Gastrocnemius medialis (tissue), 4 donors: ENCODE data around the gene REEP1. TPM values are rescaled to one million over a fixed set of nuclear protein-coding genes. Genes with fewer than 3 reads are reported as not detected.
"Not testable (repeated sequence)": the region's sequence is repeated elsewhere in the genome, so short reads cannot be mapped to it uniquely, and the experiment has no call there.

Experiments used
- ATAC-seq, 2 donors: fragments of 150-250 bp; one replicate each; pipeline ENCODE4 v1.9.1; 2016
- DNase-seq, 2 donors: peaks; one replicate each; pipeline ENCODE4 v3.0.0-alpha.2; 2019
- H3K27ac ChIP-seq, 4 donors: fragments of 200-600 bp; sonication (generic); 1 replicate in 1 of 4; 2 replicates in 3 of 4; pipeline ENCODE4 v1.5.1; 2016 to 2018; ENCODE audit warnings: mild to moderate bottlenecking in 2 of 4, moderate library complexity in 1 of 4
- H3K27me3 ChIP-seq, 3 donors: fragments of 200-600 bp; sonication (generic) in 2 of 3; 1 replicate in 1 of 3; 2 replicates in 2 of 3; pipeline versions ENCODE4 v1.5.1 to v1.6.0; 2016 to 2019; ENCODE audit warnings: mild to moderate bottlenecking in 1 of 3, moderate library complexity in 1 of 3
- H3K36me3 ChIP-seq, 2 donors: fragments of 200-600 bp; sonication (generic) in 1 of 2; one replicate each; pipeline ENCODE4 v1.5.1; 2017 to 2018
- H3K4me1 ChIP-seq, 2 donors: fragments of 200-600 bp; sonication (generic) in 1 of 2; one replicate each; pipeline ENCODE4 v1.5.1; 2016 to 2017; ENCODE audit warnings: mild to moderate bottlenecking in 2 of 2
- H3K4me3 ChIP-seq, 4 donors: fragments of 200-600 bp; sonication (generic) in 3 of 4; 1 replicate in 1 of 4; 2 replicates in 3 of 4; pipeline ENCODE4 v1.5.1; 2016 to 2019; ENCODE audit warnings: mild to moderate bottlenecking in 2 of 4
- H3K9me3 ChIP-seq, 3 donors: fragments of 200-600 bp; sonication (generic) in 2 of 3; 1 replicate in 1 of 3; 2 replicates in 2 of 3; pipeline ENCODE4 v1.5.1; 2016 to 2019
- POLR2A ChIP-seq, 2 donors: fragments of 450-650 bp; IDR thresholded peaks; one replicate each; pipeline ENCODE4 v1.6.1; 2017; ENCODE audit warnings: antibody characterized with exemption in 2 of 2, mild to moderate bottlenecking in 2 of 2, moderate library complexity in 2 of 2
- in situ Hi-C, 4 donors: fragments of 200-750 bp; cut with MboI; loops; one replicate each; pipeline versions ENCODE4 v1.15.0 to v1.8.0; 2017; ENCODE audit warnings: low sequenced_read_pairs in 4 of 4
- intact Hi-C: fragments of 100-400 bp; cut with DNase I; formaldehyde crosslinking; loops from one replicate; pipeline ENCODE4 v1.15.1; 2023; ENCODE audit warnings: low total_unique reads
- total RNA-seq, 4 donors: library from RNA; depleted of rRNA; stranded (reverse); fragments of >200 nt; gene quantifications; one replicate each; pipeline versions ENCODE4 v1.1.0 to v1.2.3, GENCODE V29; 2016
- TF ChIP-seq, protein P1 (sequence below), 5 experiments: fragments of 450-650 bp in 3 of 5; fragments of 200-600 bp in 2 of 5; sonication (generic) in 2 of 5; IDR thresholded peaks in 4 of 5; conservative IDR thresholded peaks in 1 of 5; 1 replicate in 4 of 5; 2 replicates in 1 of 5; pipeline ENCODE4 v1.5.1; 2016 to 2019; ENCODE audit warnings: antibody characterized with exemption in 5 of 5, mild to moderate bottlenecking in 3 of 5, moderate library complexity in 3 of 5

REEP1 gene
- total RNA-seq, 4 donors from 2014 or later, result 4.2 to 16.0 (median 6.3) TPM

DNA sequence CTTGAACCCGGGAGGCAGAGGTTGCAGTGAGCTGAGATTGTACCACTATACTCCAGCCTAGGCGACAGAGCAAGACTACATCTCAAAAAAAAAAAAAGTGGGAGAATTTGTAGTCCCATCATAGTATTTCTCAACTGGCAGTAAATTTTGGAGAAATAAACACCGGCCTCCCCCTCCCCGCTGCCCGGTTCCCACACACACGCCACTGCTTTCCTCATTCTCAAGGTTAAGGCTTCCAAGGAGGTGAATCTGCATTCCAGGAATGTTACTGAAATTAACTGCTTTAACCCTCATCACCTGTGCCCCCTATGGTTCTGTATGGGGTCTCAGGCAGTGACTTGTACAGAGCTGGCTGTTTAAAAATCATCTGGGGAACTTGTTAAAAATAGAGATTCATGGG, 88.2 kb downstream of the REEP1 start:
- in situ Hi-C loops, result no loop called here
- H3K4me1 ChIP-seq, result peaks cover under 1 to 12% of the 10 kb centered on the region in 2 donors

DNA sequence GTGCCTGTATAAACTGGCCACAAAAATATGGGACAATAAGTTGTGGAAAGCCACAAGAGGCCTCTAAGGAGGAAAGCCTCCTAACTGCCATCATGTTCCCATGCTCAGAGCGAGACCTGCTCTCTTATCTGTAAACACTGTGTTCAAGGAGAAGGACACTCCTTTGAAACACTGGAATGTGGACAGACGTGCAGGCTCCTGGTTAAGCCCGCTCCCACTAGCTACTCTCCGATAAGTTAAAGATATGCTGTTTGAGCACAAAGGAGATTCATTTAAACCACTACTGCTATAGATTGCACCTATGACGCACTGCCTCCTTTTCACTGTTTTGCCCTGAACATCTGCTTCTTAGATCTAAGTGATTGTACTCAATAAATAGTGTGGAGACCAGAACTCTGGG, 92.2 kb downstream of the REEP1 start:
- H3K27me3 ChIP-seq, H3K27ac ChIP-seq, ATAC-seq, H3K4me3 ChIP-seq, DNase-seq, intact Hi-C loops, H3K9me3 ChIP-seq, in situ Hi-C loops, H3K36me3 ChIP-seq: not testable (repeated sequence)
- peaks cover 0 to 11% of the 10 kb centered on the region in 2 donors for H3K4me1 ChIP-seq

More for the DNA sequence above, 88.2 kb downstream of the REEP1 start:
- ATAC-seq, result no peak
- no peak for DNase-seq
- H3K27ac ChIP-seq, result peak overlapping the region in 1 of 4 donors; percentile 17
- no peak overlapping the region for H3K4me3 ChIP-seq
- H3K27me3 ChIP-seq, result no peaks in the 10 kb centered on the region
- no peaks in the 10 kb centered on the region for H3K36me3 ChIP-seq
- intact Hi-C loops, result no loop called here
- no peaks in the 10 kb centered on the region for H3K9me3 ChIP-seq
- TF ChIP-seq, protein P1, sequence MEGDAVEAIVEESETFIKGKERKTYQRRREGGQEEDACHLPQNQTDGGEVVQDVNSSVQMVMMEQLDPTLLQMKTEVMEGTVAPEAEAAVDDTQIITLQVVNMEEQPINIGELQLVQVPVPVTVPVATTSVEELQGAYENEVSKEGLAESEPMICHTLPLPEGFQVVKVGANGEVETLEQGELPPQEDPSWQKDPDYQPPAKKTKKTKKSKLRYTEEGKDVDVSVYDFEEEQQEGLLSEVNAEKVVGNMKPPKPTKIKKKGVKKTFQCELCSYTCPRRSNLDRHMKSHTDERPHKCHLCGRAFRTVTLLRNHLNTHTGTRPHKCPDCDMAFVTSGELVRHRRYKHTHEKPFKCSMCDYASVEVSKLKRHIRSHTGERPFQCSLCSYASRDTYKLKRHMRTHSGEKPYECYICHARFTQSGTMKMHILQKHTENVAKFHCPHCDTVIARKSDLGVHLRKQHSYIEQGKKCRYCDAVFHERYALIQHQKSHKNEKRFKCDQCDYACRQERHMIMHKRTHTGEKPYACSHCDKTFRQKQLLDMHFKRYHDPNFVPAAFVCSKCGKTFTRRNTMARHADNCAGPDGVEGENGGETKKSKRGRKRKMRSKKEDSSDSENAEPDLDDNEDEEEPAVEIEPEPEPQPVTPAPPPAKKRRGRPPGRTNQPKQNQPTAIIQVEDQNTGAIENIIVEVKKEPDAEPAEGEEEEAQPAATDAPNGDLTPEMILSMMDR (IDR thresholded peaks at IDR 0.05 in 4 of 5, conservative IDR thresholded peaks at IDR 0.05 in 1 of 5), result no peak
- no peak for TF ChIP-seq POLR2A (IDR thresholded peaks at IDR 0.05)

DNA sequence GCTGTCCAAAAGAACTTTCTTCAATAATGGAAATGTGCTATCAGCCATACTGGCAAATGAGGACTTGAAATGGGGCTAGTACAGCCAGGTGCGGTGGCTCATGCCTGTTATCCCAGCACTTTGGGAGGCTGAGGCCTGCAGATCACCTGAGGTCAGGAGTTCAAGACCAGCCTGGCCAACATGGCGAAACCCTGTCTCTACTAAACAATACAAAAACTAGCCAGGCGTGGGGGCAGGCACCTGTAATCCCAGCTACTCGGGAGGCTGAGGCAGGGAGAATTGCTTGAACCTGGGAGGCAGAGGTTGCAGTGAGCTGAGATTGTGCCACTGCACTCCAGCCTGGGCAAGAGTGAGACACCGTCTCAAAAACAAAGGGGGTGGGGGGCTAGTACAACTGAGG, 92.6 kb downstream of the REEP1 start:
- ATAC-seq, in situ Hi-C loops, H3K4me1 ChIP-seq, DNase-seq, H3K4me3 ChIP-seq, H3K36me3 ChIP-seq, H3K9me3 ChIP-seq, H3K27ac ChIP-seq, H3K27me3 ChIP-seq, intact Hi-C loops: not testable (repeated sequence)

DNA sequence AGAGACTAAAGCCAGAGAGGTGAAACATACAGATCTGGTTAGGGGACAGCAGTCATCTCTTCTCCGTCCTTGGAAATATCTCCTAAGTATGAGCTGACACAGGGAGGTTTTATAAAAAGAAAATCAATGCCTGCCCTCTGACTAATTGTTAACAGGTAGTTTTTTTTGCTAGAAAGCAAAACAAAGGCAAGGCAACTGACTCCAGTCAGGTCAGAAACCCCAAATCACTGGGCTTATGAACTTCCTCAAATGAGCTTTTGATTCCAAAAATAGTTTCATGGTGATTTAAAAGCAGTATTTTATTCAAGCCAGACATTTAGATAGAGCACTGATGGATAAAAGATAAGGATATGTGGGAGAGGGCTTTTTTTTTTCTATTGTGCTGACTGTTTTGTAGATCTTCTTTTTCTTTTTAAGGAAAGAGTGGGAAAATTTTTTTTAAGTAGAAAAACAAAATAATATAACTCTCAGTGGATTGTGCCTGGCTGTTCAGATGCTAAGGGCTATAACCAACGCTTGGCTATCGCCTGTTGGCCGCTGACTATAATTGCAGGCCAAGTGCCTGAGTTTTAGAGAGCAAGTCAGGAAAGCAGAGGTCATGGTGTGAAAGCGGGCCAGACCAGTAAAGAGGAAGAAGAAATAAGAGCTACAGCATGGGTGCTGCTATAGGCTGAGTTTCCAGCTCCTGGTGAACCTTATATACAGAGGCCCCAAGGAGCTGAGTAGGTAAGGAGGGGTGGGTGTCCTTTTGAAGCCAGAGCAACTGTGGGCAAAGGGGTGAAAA, 93.3 kb downstream of the REEP1 start:
- H3K4me3 ChIP-seq, result no peak overlapping the region
- no peak for ATAC-seq
- intact Hi-C loops (no loop called here), in situ Hi-C loops (no loop called here)
- no peaks in the 10 kb centered on the region for H3K4me1 ChIP-seq
- no peak for DNase-seq
- no peaks in the 10 kb centered on the region for H3K36me3 ChIP-seq
- TF ChIP-seq, protein P1 (IDR thresholded peaks at IDR 0.05 in 4 of 5, conservative IDR thresholded peaks at IDR 0.05 in 1 of 5), result no peak
- no peak for TF ChIP-seq POLR2A (IDR thresholded peaks at IDR 0.05)
- no peaks in the 10 kb centered on the region for H3K9me3 ChIP-seq
- H3K27me3 ChIP-seq, result no peaks in the 10 kb centered on the region
- no peak overlapping the region for H3K27ac ChIP-seq

DNA sequence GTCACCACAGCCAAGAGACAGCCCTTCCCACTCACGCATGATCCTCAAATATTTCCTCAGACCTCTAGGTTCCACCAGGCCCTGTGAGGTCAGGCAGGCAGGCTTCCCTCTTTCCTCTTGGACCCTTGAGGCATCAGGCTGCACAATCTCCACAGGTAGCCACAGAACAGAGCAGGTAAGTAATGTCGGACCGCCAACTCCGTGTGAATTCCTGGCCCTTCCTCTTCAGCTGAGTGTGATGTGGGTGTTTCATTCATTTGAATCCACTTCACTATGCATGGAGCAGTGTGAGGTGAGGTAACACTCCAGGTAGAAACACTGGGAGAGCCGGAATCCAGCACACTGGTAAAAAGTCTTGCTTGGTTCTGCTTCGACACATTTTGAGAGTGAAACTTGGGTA, 94.2 kb downstream of the REEP1 start:
- no peak overlapping the region for H3K4me3 ChIP-seq
- H3K27me3 ChIP-seq, result no peaks in the 10 kb centered on the region
- in situ Hi-C loops (no loop called here), intact Hi-C loops (no loop called here)
- no peak overlapping the region for H3K27ac ChIP-seq
- no peaks in the 10 kb centered on the region for H3K9me3 ChIP-seq
- no peaks in the 10 kb centered on the region for H3K36me3 ChIP-seq
- ATAC-seq (no peak), DNase-seq (no peak)
- no peaks in the 10 kb centered on the region for H3K4me1 ChIP-seq
- TF ChIP-seq, protein P1 (IDR thresholded peaks at IDR 0.05 in 4 of 5, conservative IDR thresholded peaks at IDR 0.05 in 1 of 5), result no peak
- TF ChIP-seq POLR2A (IDR thresholded peaks at IDR 0.05), result no peak
